ENCODE results near the gene EIF4A3. TPM values are rescaled to one million over a fixed set of nuclear protein-coding genes. Genes with fewer than 3 reads are reported as not detected.
A peak's percentile ranks its signal among the peaks of the same experiment; 100 is the strongest.

EIF4A3 gene
- total RNA-seq, 1 experiment from 2014 or later, result 190 TPM

DNA sequence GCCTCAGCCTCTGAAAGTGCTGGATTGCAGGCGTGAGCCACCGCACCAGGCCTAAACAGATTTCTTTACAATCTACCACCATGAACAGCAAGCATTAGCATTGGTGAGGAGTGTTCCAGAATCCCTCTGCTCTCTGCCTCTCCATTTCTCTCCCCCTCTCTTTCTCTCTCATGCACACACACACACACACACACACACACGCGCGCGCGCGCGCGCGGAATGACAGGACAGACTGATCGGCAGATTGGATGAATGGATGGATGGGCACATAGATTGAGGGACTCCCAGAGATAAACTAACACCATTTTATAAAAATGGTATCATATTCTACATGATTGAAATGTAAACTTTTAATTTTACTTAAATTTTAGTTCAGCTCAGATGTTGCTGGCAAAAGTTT, 26.2 kb upstream of the EIF4A3 start:
- Histone ChIP-seq H3K4me1 (peaks cover 21% of the 10 kb centered on the region), H3K27me3 (replicated peaks; ENCODE audit: control insufficient read depth, insufficient read depth, low read length) (no peaks in the 10 kb centered on the region), H3K9me3 (no peaks in the 10 kb centered on the region), H3K4me3 (ENCODE audit: low read depth, low read length) (no peak overlapping the region), H3K36me3 (ENCODE audit: control insufficient read depth, insufficient read depth, low read length) (no peaks in the 10 kb centered on the region)
- POLR2A ChIA-PET, result no interaction called here
- no peak for DNase-seq
- no peak overlapping the region for H3K27ac Mint-ChIP-seq (ENCODE audit: unreplicated experiment)
- no peaks in the 10 kb centered on the region for H3K27me3 Mint-ChIP-seq (ENCODE audit: insufficient read depth, unreplicated experiment)
- no peak for TF ChIP-seq CTCF (IDR thresholded peaks at IDR 0.05; ENCODE audit: insufficient read depth in 1 of 2, low read depth in 1 of 2, low read length in 1 of 2, severe bottlenecking in 1 of 2, unreplicated experiment in 1 of 2)
- CTCF ChIA-PET, result no interaction called here
- H3K36me3 Mint-ChIP-seq (ENCODE audit: insufficient read depth, unreplicated experiment), result peaks cover 5% of the 10 kb centered on the region
- intact Hi-C loops (cut with micrococcal nuclease; ENCODE audit: unreplicated experiment), result no loop called here
- H3K4me3 Mint-ChIP-seq (ENCODE audit: unreplicated experiment), result no peak overlapping the region
- BruUV-seq (replicated peaks), result no TSS peak
- peaks cover 39% of the 10 kb centered on the region for H3K4me1 Mint-ChIP-seq (ENCODE audit: low read depth, unreplicated experiment)
- peaks cover 10% of the 10 kb centered on the region for H3K9me3 Mint-ChIP-seq (ENCODE audit: unreplicated experiment)

DNA sequence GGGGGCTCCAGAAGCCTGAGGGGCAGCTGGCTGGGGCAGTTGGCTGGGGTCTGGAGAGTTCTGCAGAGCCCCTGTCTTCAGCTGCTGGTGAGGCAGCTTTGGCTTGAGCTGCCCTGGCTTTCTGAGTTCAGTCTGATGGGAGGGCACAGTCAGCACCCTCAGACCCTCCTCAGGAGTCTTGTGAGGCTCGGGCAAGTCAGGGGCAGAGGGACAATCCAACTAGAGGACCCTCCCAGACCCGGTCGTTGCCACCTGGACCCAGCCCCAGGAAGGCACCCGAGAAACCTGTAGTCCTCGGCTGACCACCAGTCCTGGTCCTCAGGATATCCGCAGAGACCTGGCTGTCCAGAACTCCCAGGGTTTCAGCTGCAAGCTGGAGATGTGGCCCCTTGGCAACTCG, 24.8 kb upstream of the EIF4A3 start:
- Mint-ChIP-seq H3K36me3 (ENCODE audit: insufficient read depth, unreplicated experiment) (peaks cover 5% of the 10 kb centered on the region), H3K9me3 (ENCODE audit: unreplicated experiment) (peaks cover 10% of the 10 kb centered on the region), H3K4me3 (ENCODE audit: unreplicated experiment) (no peak overlapping the region), H3K27me3 (ENCODE audit: insufficient read depth, unreplicated experiment) (no peaks in the 10 kb centered on the region), H3K4me1 (ENCODE audit: low read depth, unreplicated experiment) (peaks cover 39% of the 10 kb centered on the region), H3K27ac (ENCODE audit: unreplicated experiment) (no peak overlapping the region)
- POLR2A ChIA-PET, result no interaction called here
- no peak for TF ChIP-seq CTCF (IDR thresholded peaks at IDR 0.05; ENCODE audit: insufficient read depth in 1 of 2, low read depth in 1 of 2, low read length in 1 of 2, severe bottlenecking in 1 of 2, unreplicated experiment in 1 of 2)
- Histone ChIP-seq H3K36me3 (ENCODE audit: control insufficient read depth, insufficient read depth, low read length) (no peaks in the 10 kb centered on the region), H3K4me1 (peaks cover 21% of the 10 kb centered on the region), H3K27me3 (replicated peaks; ENCODE audit: control insufficient read depth, insufficient read depth, low read length) (no peaks in the 10 kb centered on the region), H3K9me3 (no peaks in the 10 kb centered on the region), H3K4me3 (ENCODE audit: low read depth, low read length) (no peak overlapping the region)
- intact Hi-C loops (cut with micrococcal nuclease; ENCODE audit: unreplicated experiment), result no loop called here
- CTCF ChIA-PET, result no interaction called here
- BruUV-seq (replicated peaks), result no TSS peak
- DNase-seq, result no peak

DNA sequence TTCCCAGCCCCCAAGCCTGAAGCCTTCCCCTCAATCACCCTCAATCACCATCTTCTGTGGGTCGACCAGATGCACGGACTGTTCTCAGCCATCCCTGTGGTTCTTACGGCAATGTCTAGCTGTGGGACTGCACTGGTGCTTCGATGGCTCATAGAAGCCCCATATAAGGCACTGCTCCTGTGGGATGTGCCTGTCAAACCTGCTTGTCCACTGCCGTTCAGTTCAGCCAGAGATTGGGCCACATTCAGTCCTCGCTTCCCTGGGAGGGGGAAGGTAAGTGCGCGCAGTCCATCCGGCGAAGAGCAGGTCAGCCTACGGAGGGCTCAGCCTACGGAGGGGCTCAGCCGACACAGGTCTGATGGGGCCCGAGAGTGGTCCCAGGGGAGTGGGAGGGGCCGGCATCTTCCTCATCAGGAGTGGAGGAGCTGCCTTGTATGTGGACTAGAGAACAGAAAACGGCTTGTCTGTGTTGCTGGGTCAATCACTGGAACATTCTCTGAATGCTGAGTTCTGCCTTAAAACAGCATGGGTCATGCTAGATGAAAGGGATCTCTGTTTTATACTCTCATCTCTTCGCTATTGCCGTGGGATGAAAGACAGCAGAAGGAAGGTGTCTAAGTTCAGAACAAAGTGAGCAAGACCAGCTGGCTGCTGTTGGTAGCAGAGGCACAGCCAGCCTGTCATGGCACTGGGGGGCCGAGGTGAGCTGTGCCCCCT, 23.0 kb upstream of the EIF4A3 start, which contains the start of gene CARD14:
Gene CARD14, plus strand, starts transcription at position 247 of the 717 bp plus-strand sequence. CDS start 11,409 bp downstream, outside the sequence.
- Histone ChIP-seq H3K4me3 (ENCODE audit: low read depth, low read length) (no peak within 1 kb of the TSS), H3K36me3 (ENCODE audit: control insufficient read depth, insufficient read depth, low read length) (no peaks in the 10 kb centered on the region), H3K27me3 (replicated peaks; ENCODE audit: control insufficient read depth, insufficient read depth, low read length) (no peaks in the 10 kb centered on the region), H3K4me1 (peaks cover 13% of the 10 kb centered on the region), H3K9me3 (no peaks in the 10 kb centered on the region)
- peak; percentile 75 to 79 for DNase-seq
- CTCF ChIA-PET, result no interaction called here
- Mint-ChIP-seq H3K4me3 (ENCODE audit: unreplicated experiment) (peak within 1 kb of the TSS; percentile 63), H3K36me3 (ENCODE audit: insufficient read depth, unreplicated experiment) (no peaks in the 10 kb centered on the region), H3K9me3 (ENCODE audit: unreplicated experiment) (peaks cover 10% of the 10 kb centered on the region), H3K27me3 (ENCODE audit: insufficient read depth, unreplicated experiment) (no peaks in the 10 kb centered on the region), H3K27ac (ENCODE audit: unreplicated experiment) (peak within 1 kb of the TSS; percentile 24), H3K4me1 (ENCODE audit: low read depth, unreplicated experiment) (peaks cover 31% of the 10 kb centered on the region)
- TSS peak; percentile 38 for BruUV-seq (replicated peaks)
- intact Hi-C loops (cut with micrococcal nuclease; ENCODE audit: unreplicated experiment), result no loop called here
- POLR2A ChIA-PET, result interaction anchor here (0.5 kb wide), 1 partner anchor 20 kb away, joined by 3 read pairs; no protein-coding TSS in a partner anchor
- TF ChIP-seq CTCF (IDR thresholded peaks at IDR 0.05; ENCODE audit: insufficient read depth in 1 of 2, low read depth in 1 of 2, low read length in 1 of 2, severe bottlenecking in 1 of 2, unreplicated experiment in 1 of 2), result no peak
